Measurements from ENCODE around the gene EIF2S2.

EIF2S2 gene

GRCh38 chr20:34061695-34062094, 50.3 kb downstream of the EIF2S2 start:
- no peak for DNase-seq

GRCh38 chr20:34060970-34061369, 51.1 kb downstream of the EIF2S2 start:
- DNase-seq = no peak

- DNase-seq = no peak
Observed at GRCh38 chr20:34058831-34059230, 53.2 kb downstream of the EIF2S2 start.

- DNase-seq = no peak
Observed at GRCh38 chr20:34055290-34055689, 56.8 kb downstream of the EIF2S2 start.

- DNase-seq = no peak
Observed at GRCh38 chr20:34052414-34052813, 59.6 kb downstream of the EIF2S2 start.

- DNase-seq = no peak
Observed at GRCh38 chr20:34049897-34050695, 61.9 kb downstream of the EIF2S2 start.

- no peak for DNase-seq
Observed at GRCh38 chr20:34049389-34049788, 62.7 kb downstream of the EIF2S2 start.

GRCh38 chr20:34047917-34048316, 64.1 kb downstream of the EIF2S2 start:
- no peak for DNase-seq

GRCh38 chr20:34047010-34047687, 64.9 kb downstream of the EIF2S2 start:
- no peak for DNase-seq

GRCh38 chr20:34045930-34046725, 65.9 kb downstream of the EIF2S2 start:
- DNase-seq = no peak

- no peak for DNase-seq
Observed at GRCh38 chr20:34045294-34045693, 66.7 kb downstream of the EIF2S2 start.

- no peak for DNase-seq
Observed at GRCh38 chr20:34043025-34043424, 69.0 kb downstream of the EIF2S2 start.

GRCh38 chr20:34042262-34042661, 69.8 kb downstream of the EIF2S2 start:
- no peak for DNase-seq

GRCh38 chr20:34041226-34041625, 70.8 kb downstream of the EIF2S2 start:
- no peak for DNase-seq

GRCh38 chr20:34040300-34040995, 71.6 kb downstream of the EIF2S2 start:
- DNase-seq = no peak

All from stimulated activated CD4-positive, alpha-beta T cell treated with anti-CD3 and anti-CD28 coated beads, Interleukin-2, amount 100 ng/mL, for 48 hours (primary cell).